Parathyroid adenoma (tissue), 2 donors: ENCODE measurements around the gene CTSO.
"Not testable (repeated sequence)": the region's sequence is repeated elsewhere in the genome, so short reads cannot be mapped to it uniquely, and the experiment has no call there.

Experiments
- H2AFZ ChIP-seq: fragments of 300-600 bp; sonication (generic); one replicate; pipeline ENCODE4 v1.7.0; 2017; ENCODE audit warnings: antibody characterized with exemption, mild to moderate bottlenecking
- H3K27ac ChIP-seq: fragments of 300-600 bp; sonication (generic); one replicate; pipeline ENCODE4 v1.7.0; 2017
- H3K27me3 ChIP-seq: fragments of 300-600 bp; sonication (generic); one replicate; pipeline ENCODE4 v1.7.0; 2017; ENCODE audit warnings: low read length; ENCODE audit not compliant: control insufficient read depth, insufficient read depth
- H3K36me3 ChIP-seq: fragments of 300-600 bp; sonication (generic); one replicate; pipeline ENCODE4 v1.7.0; 2017; ENCODE audit warnings: low read length; ENCODE audit not compliant: control insufficient read depth, insufficient read depth
- H3K4me1 ChIP-seq: fragments of 300-600 bp; sonication (generic); one replicate; pipeline ENCODE4 v1.7.0; 2017; ENCODE audit warnings: control low read depth
- H3K4me2 ChIP-seq: fragments of 300-600 bp; sonication (generic); one replicate; pipeline ENCODE4 v1.7.0; 2017; ENCODE audit warnings: low read length
- H3K4me3 ChIP-seq: fragments of 300-600 bp; sonication (generic); one replicate; pipeline ENCODE4 v1.7.0; 2017; ENCODE audit warnings: low read depth, low read length
- H3K79me2 ChIP-seq: fragments of 300-600 bp; sonication (generic); one replicate; pipeline ENCODE4 v1.7.0; 2017; ENCODE audit warnings: control low read depth
- H3K9ac ChIP-seq: fragments of 300-600 bp; sonication (generic); one replicate; pipeline ENCODE4 v1.7.0; 2017; ENCODE audit warnings: mild to moderate bottlenecking
- H3K9me3 ChIP-seq: fragments of 300-600 bp; sonication (generic); one replicate; pipeline ENCODE4 v1.7.0; 2017; ENCODE audit warnings: low read length; ENCODE audit not compliant: control insufficient read depth
- CTCF ChIP-seq: fragments of 300-600 bp; sonication (generic); IDR thresholded peaks from one replicate; pipeline ENCODE4 v1.7.0; 2017; ENCODE audit warnings: antibody characterized with exemption, mild to moderate bottlenecking
- donor health status: primary hyperparathyroidism.

The CTSO gene

GRCh38 chr4:155941085-155941790, 12.4 kb downstream of the CTSO start:
- TF ChIP-seq CTCF, result no peak
- no peaks in the 10 kb centered on the region for H3K79me2 ChIP-seq
- no peaks in the 10 kb centered on the region for H3K27me3 ChIP-seq
- H3K9me3 ChIP-seq, result no peaks in the 10 kb centered on the region
- no peak overlapping the region for H2AFZ ChIP-seq
- H3K36me3 ChIP-seq, result no peaks in the 10 kb centered on the region
- H3K4me3 ChIP-seq, result no peak overlapping the region
- H3K9ac ChIP-seq, result no peak overlapping the region
- H3K27ac ChIP-seq, result no peak overlapping the region
- no peaks in the 10 kb centered on the region for H3K4me1 ChIP-seq
- no peak overlapping the region for H3K4me2 ChIP-seq

- no peak for TF ChIP-seq CTCF
- Histone ChIP-seq H3K79me2 (no peaks in the 10 kb centered on the region), H3K27ac (no peak overlapping the region), H3K9ac (no peak overlapping the region), H3K9me3 (no peaks in the 10 kb centered on the region), H3K27me3 (no peaks in the 10 kb centered on the region), H2AFZ (no peak overlapping the region), H3K4me3 (no peak overlapping the region), H3K4me1 (no peaks in the 10 kb centered on the region), H3K36me3 (no peaks in the 10 kb centered on the region), H3K4me2 (no peak overlapping the region)
Observed at GRCh38 chr4:155935389-155935986, 18.2 kb downstream of the CTSO start.

GRCh38 chr4:155934634-155935033, 19.0 kb downstream of the CTSO start:
- not testable (repeated sequence) for H3K4me3 ChIP-seq, H3K4me1 ChIP-seq, H3K36me3 ChIP-seq, H3K9me3 ChIP-seq, H3K4me2 ChIP-seq, H3K27ac ChIP-seq, H2AFZ ChIP-seq, H3K9ac ChIP-seq, H3K27me3 ChIP-seq, H3K79me2 ChIP-seq

- Histone ChIP-seq H3K79me2 (no peaks in the 10 kb centered on the region), H3K27ac (no peak overlapping the region), H3K4me2 (no peak overlapping the region), H3K4me3 (no peak overlapping the region), H2AFZ (no peak overlapping the region), H3K9ac (no peak overlapping the region), H3K27me3 (no peaks in the 10 kb centered on the region), H3K4me1 (no peaks in the 10 kb centered on the region), H3K9me3 (no peaks in the 10 kb centered on the region), H3K36me3 (no peaks in the 10 kb centered on the region)
- TF ChIP-seq CTCF, result no peak
Observed at GRCh38 chr4:155931634-155932033, 22.0 kb downstream of the CTSO start.

GRCh38 chr4:155930330-155930729, 23.3 kb downstream of the CTSO start:
- no peaks in the 10 kb centered on the region for H3K36me3 ChIP-seq

More at GRCh38 chr4:155930330-155930729, 23.3 kb downstream of the CTSO start:
- Histone ChIP-seq H3K27ac (no peak overlapping the region), H3K9me3 (no peaks in the 10 kb centered on the region), H3K4me3 (no peak overlapping the region), H2AFZ (no peak overlapping the region), H3K79me2 (no peaks in the 10 kb centered on the region), H3K9ac (no peak overlapping the region), H3K27me3 (no peaks in the 10 kb centered on the region), H3K4me2 (no peak overlapping the region), H3K4me1 (no peaks in the 10 kb centered on the region)
- TF ChIP-seq CTCF, result no peak
